Spleen (tissue), 11 donors: ENCODE data around the gene TAGLN2. TPM values are rescaled to one million over a fixed set of nuclear protein-coding genes. Genes with fewer than 3 reads are reported as not detected.
A peak's percentile ranks its signal among the peaks of the same experiment; 100 is the strongest.

Source experiments
- DNase-seq: peaks from one replicate; pipeline ENCODE4 v3.0.0-alpha.2; 2020
- H3K27ac ChIP-seq, 8 donors: fragments of 200-600 bp; sonication (generic) in 7 of 8; 1 replicate in 4 of 8; 2 replicates in 4 of 8; pipeline versions ENCODE4 v1.5.0 to v1.8.0; 2016 to 2021; ENCODE audit warnings: inconsistent platforms in 4 of 8, mild to moderate bottlenecking in 4 of 8, moderate library complexity in 1 of 8
- H3K27me3 ChIP-seq, 7 donors: fragments of 200-600 bp; sonication (generic) in 6 of 7; replicated peaks in 1 of 7; 1 replicate in 4 of 7; 2 replicates in 3 of 7; pipeline versions ENCODE4 v1.5.0 to v1.8.0; 2016 to 2021; ENCODE audit warnings: inconsistent platforms in 3 of 7, mild to moderate bottlenecking in 1 of 7
- H3K36me3 ChIP-seq, 6 donors: fragments of 200-600 bp; sonication (generic) in 5 of 6; 1 replicate in 4 of 6; 2 replicates in 2 of 6; pipeline versions ENCODE4 v1.5.0 to v1.8.0; 2016 to 2021; ENCODE audit warnings: inconsistent platforms in 2 of 6
- H3K4me1 ChIP-seq, 6 donors: fragments of 200-600 bp; sonication (generic) in 5 of 6; 1 replicate in 3 of 6; 2 replicates in 3 of 6; pipeline versions ENCODE4 v1.5.0 to v1.8.0; 2016 to 2021; ENCODE audit warnings: inconsistent platforms in 3 of 6
- H3K4me3 ChIP-seq, 8 donors: fragments of 200-600 bp; sonication (generic) in 7 of 8; 1 replicate in 4 of 8; 2 replicates in 4 of 8; pipeline versions ENCODE4 v1.5.0 to v1.8.0; 2016 to 2021; ENCODE audit warnings: inconsistent platforms in 4 of 8, mild to moderate bottlenecking in 4 of 8, moderate library complexity in 2 of 8
- H3K9me3 ChIP-seq, 8 donors: fragments of 200-600 bp; sonication (generic) in 7 of 8; 1 replicate in 4 of 8; 2 replicates in 4 of 8; pipeline versions ENCODE4 v1.5.0 to v1.8.0; 2016 to 2021; ENCODE audit warnings: inconsistent platforms in 4 of 8
- POLR2A ChIP-seq, 3 donors: fragments of 450-650 bp; IDR thresholded peaks; one replicate each; pipeline ENCODE4 v1.5.1; 2017; ENCODE audit warnings: antibody characterized with exemption in 3 of 3, mild to moderate bottlenecking in 1 of 3
- POLR2AphosphoS5 ChIP-seq, 3 donors: sonication (generic); formaldehyde crosslinking; IDR thresholded peaks; one replicate each; pipeline ENCODE4 v1.5.1; 2017; ENCODE audit warnings: antibody characterized with exemption in 3 of 3
- WGBS, 5 donors: extraction: QIAGEN DNeasy Blood & Tissue Kit in 3 of 5; methylation state at CpG; one replicate each; pipeline versions ENCODE4 v1.1.5 to v1.1.7; 2013 to 2018; 5-methylcytosine and 5-hydroxymethylcytosine counted together
- intact Hi-C: fragments of 100-400 bp; cut with DNase I; formaldehyde crosslinking; loops from one replicate; pipeline ENCODE4 v1.15.0; 2023; ENCODE audit warnings: low total_unique reads
- polyA plus RNA-seq, 3 donors: library from polyadenylated mRNA; stranded (reverse); fragments of 200-250 nt; gene quantifications; one replicate each; pipeline ENCODE4 v1.2.1, GENCODE V29; 2013
- total RNA-seq, 7 donors: library from RNA; depleted of rRNA in 3 of 7; stranded (reverse); fragments of >200 nt in 3 of 7; fragmentation: NEBNext Ultra II Directional in 4 of 7; extraction: Animal tissue kit (Norgen Biotek cat#: 25700) in 4 of 7; gene quantifications; one replicate each; pipeline versions ENCODE4 v1.1.0 to v1.2.1, GENCODE V29; 2016 to 2021
- TF ChIP-seq, protein P1 (sequence below), 11 experiments: fragments of 200-600 bp in 7 of 11; fragments of 450-650 bp in 4 of 11; sonication (generic) in 4 of 11; IDR thresholded peaks in 8 of 11; conservative IDR thresholded peaks in 3 of 11; 1 replicate in 7 of 11; 2 replicates in 4 of 11; pipeline versions ENCODE4 v1.4.0 to v1.8.0; 2016 to 2021; ENCODE audit warnings: antibody characterized with exemption in 11 of 11, inconsistent platforms in 4 of 11, mild to moderate bottlenecking in 1 of 11
- donor health status: healthy with polysubstance abuse.
- donor health status: DM: no; HTN: no; CAD: no; lungs with moderate emphysema.
- donor health status: DM: no; HTN: no; CAD: no.
- donor health status: Bipolar disorder and iron deficiency.
- donor health status: healthy.
- donor health status: DM: no; HTN: no; CAD: no.
- donor health status: DM: yes; HTN: yes; CAD: no.

Gene TAGLN2
- total and polyA plus RNA-seq, 10 donors, result 341 to 525 (median 411) TPM

DNA sequence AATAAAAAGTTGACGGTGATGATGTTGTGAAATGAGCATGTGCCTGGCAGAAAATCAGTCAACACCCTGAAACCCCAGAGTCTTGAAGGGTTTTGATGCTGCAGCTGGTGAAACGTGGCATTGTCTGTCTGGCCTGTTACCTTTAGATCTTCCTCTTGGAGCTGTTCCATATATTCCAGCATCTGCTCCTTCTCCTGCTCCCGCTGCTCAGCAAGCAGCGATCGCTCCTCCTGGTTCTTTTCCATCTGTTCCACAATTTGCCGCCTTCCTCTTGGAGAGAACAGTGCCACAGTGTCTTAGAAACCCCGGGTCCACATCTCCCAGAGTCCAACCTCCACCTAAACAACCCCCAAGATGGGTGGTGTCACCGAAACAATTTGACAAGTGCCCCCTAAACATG is 41.0 kb downstream of the TAGLN2 start:
- Histone ChIP-seq H3K36me3 (no peaks in the 10 kb centered on the region), H3K4me1 (peaks cover 2 to 49% (median 13%) of the 10 kb centered on the region in 6 donors), H3K27me3 (no peaks in the 10 kb centered on the region), H3K9me3 (no peaks in the 10 kb centered on the region), H3K4me3 (no peak overlapping the region), H3K27ac (no peak overlapping the region)
- TF ChIP-seq POLR2A (IDR thresholded peaks at IDR 0.05) (no peak), POLR2AphosphoS5 (IDR thresholded peaks at IDR 0.05) (no peak)
- TF ChIP-seq, protein P1, sequence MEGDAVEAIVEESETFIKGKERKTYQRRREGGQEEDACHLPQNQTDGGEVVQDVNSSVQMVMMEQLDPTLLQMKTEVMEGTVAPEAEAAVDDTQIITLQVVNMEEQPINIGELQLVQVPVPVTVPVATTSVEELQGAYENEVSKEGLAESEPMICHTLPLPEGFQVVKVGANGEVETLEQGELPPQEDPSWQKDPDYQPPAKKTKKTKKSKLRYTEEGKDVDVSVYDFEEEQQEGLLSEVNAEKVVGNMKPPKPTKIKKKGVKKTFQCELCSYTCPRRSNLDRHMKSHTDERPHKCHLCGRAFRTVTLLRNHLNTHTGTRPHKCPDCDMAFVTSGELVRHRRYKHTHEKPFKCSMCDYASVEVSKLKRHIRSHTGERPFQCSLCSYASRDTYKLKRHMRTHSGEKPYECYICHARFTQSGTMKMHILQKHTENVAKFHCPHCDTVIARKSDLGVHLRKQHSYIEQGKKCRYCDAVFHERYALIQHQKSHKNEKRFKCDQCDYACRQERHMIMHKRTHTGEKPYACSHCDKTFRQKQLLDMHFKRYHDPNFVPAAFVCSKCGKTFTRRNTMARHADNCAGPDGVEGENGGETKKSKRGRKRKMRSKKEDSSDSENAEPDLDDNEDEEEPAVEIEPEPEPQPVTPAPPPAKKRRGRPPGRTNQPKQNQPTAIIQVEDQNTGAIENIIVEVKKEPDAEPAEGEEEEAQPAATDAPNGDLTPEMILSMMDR (IDR thresholded peaks at IDR 0.05 in 8 of 11, conservative IDR thresholded peaks at IDR 0.05 in 3 of 11), result no peak
- intact Hi-C loops, result no loop called here
- WGBS, 5 donors, result 82 to 90% (median 83%) methylated on average over 8 of the region's 8 CpGs
- DNase-seq, result no peak

DNA sequence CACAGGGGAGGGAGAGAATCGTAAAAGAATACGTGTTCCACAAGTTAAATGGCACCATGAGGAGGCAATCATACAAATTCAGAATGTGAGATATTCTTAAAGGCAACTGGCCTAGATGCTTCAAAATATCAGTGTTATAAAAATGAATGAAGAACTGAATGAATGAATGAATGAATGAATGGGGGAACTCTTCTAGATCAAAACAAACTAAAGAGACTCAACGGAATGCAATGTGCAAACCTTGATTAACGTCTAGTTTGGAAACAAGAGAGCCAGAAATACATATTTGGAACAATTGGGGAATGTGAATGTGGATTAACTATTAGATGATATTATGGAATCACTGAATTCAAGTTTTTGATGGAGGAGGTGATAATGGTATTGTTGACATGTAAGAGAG is 42.2 kb downstream of the TAGLN2 start:
- Histone ChIP-seq H3K4me1 (peaks cover 0 to 42% (median 9%) of the 10 kb centered on the region in 6 donors), H3K27me3 (no peaks in the 10 kb centered on the region), H3K36me3 (no peaks in the 10 kb centered on the region), H3K27ac (no peak overlapping the region), H3K9me3 (no peaks in the 10 kb centered on the region), H3K4me3 (no peak overlapping the region)
- TF ChIP-seq, protein P1 (IDR thresholded peaks at IDR 0.05 in 8 of 11, conservative IDR thresholded peaks at IDR 0.05 in 3 of 11), result no peak
- no peak for TF ChIP-seq POLR2A (IDR thresholded peaks at IDR 0.05)
- WGBS, 5 donors, result 70 to 95% (median 90%) methylated on average over 3 to 4 of the region's 4 CpGs
- DNase-seq, result no peak
- intact Hi-C loops, result no loop called here

DNA sequence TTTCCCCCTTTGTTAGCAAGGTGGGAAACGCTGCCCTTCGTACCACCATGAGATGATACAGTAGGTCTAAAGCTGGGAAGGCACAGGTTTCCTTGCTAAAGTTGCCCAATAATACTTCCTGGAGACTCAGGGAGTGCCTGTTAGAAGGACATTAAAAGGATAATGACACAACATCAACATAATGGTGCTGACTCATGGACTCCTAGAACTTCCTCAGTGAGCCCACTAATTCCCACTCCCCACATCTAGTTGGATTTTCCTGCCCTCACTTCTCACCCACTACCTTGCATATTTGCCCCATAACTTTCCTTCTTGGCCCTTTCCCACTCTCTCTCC is 42.8 kb downstream of the TAGLN2 start:
- 60 to 93% (median 76%) methylated on average over 2 of the region's 2 CpGs for WGBS, 5 donors
- no peak for DNase-seq
- TF ChIP-seq, protein P1 (IDR thresholded peaks at IDR 0.05 in 8 of 11, conservative IDR thresholded peaks at IDR 0.05 in 3 of 11), result no peak
- TF ChIP-seq POLR2A (IDR thresholded peaks at IDR 0.05) (no peak), POLR2AphosphoS5 (IDR thresholded peaks at IDR 0.05) (no peak)
- intact Hi-C loops, result no loop called here
- Histone ChIP-seq H3K9me3 (no peaks in the 10 kb centered on the region), H3K4me1 (peaks cover 0 to 40% (median 9%) of the 10 kb centered on the region in 6 donors), H3K4me3 (no peak overlapping the region), H3K27me3 (no peaks in the 10 kb centered on the region), H3K36me3 (no peaks in the 10 kb centered on the region), H3K27ac (peak overlapping the region in 1 of 8 donors; percentile 29)

- intact Hi-C loops, result no loop called here
- Histone ChIP-seq H3K4me1 (peaks cover 0 to 36% (median 9%) of the 10 kb centered on the region in 6 donors), H3K27me3 (no peaks in the 10 kb centered on the region), H3K36me3 (no peaks in the 10 kb centered on the region), H3K4me3 (no peak overlapping the region), H3K27ac (peak overlapping the region in 1 of 8 donors; percentile 29), H3K9me3 (no peaks in the 10 kb centered on the region)
- 55 to 71% (median 63%) methylated on average over 6 of the region's 6 CpGs for WGBS, 5 donors
- TF ChIP-seq POLR2AphosphoS5 (IDR thresholded peaks at IDR 0.05) (peak in 2 of 3 donors; percentile 41 to 63), POLR2A (IDR thresholded peaks at IDR 0.05) (no peak)
- TF ChIP-seq, protein P1 (IDR thresholded peaks at IDR 0.05 in 8 of 11, conservative IDR thresholded peaks at IDR 0.05 in 3 of 11), result no peak
- peak; percentile 83 for DNase-seq
Measured at GRCh38 chr1:159881622-159882526, 43.4 kb downstream of the TAGLN2 start.
